C4-2B (cell line): ENCODE results near the gene USP38.

Source experiments
- CTCF ChIP-seq: fragments of 450-650 bp; conservative IDR thresholded peaks from 2 replicates; pipeline ENCODE4 v1.5.1; 2017; ENCODE audit warnings: mild to moderate bottlenecking
- ZFX ChIP-seq: fragments of 450-650 bp; IDR thresholded peaks from 2 replicates; pipeline ENCODE4 v1.6.1; 2017

DNA sequence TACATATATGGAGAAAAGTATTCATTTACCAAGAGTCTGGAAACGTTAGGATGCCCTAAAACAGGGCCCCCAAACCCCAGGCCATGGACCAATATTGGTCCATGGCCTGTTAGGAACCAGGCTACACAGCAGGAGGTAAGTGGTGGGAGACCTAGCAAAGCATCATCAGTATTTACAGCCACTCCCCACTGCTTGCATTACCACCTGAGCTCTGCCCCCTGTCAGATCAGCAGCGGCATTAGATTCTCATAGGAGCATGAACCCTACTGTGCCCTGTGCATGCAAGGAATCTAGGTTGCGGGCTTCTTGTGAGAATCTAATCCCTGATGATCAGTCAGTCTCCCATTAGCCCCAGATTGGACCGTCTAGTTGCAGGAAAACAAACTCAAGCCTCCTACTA lies 62.3 kb downstream of the USP38 start:
- TF ChIP-seq CTCF (no peak), ZFX (no peak)
